GM12891 (cell line): Measurements from ENCODE around the gene WHRN.

Experiments
- POLR2A ChIP-seq: IDR thresholded peaks from 2 replicates; pipeline ENCODE4 v1.6.1; 2011; ENCODE audit warnings: low read depth, low read length, control low read depth
- POLR2AphosphoS5 ChIP-seq: IDR thresholded peaks from 2 replicates; pipeline ENCODE4 v1.6.1; 2011; ENCODE audit warnings: low read depth, low read length, control low read depth
- SPI1 ChIP-seq: IDR thresholded peaks from 2 replicates; pipeline ENCODE4 v1.6.1; 2011; ENCODE audit warnings: low read depth, low read length, control low read depth
- TAF1 ChIP-seq: IDR thresholded peaks from 2 replicates; pipeline ENCODE4 v1.6.1; 2011; ENCODE audit warnings: low read depth, low read length, control low read depth

DNA sequence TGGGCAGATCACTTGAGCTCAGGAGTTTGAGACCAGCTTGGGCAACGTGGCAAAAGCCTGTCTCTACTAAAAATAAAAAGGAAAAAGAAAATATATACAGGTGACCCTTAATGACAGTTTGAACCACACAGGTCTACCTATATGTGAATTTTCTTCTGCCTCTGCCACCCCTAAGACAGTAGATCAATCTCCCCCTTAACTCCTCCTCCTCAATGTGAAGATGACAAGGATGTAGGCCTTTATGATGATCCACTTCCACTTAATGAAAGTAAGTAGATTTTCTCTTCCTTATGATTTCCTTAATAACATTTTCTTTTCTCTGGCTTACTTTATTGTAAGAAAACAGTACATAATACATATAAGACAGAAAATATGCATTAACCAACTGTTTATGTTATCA lies 120.9 kb downstream of the WHRN start:
- no peak for TF ChIP-seq POLR2A
- TF ChIP-seq TAF1: no peak
- TF ChIP-seq POLR2AphosphoS5: no peak
- no peak for TF ChIP-seq SPI1
